ENCODE data around the gene TRPV6. TPM values are rescaled to one million over a fixed set of nuclear protein-coding genes. Genes with fewer than 3 reads are reported as not detected.

Gene TRPV6
- total and polyA plus RNA-seq, 8 donors = 1.1 to 8.5 (median 6.5) TPM

- no peak overlapping the region for H3K27ac ChIP-seq
- H3K4me3 ChIP-seq = no peak overlapping the region
- no peaks in the 10 kb centered on the region for H3K36me3 ChIP-seq
- TF ChIP-seq CTCF (IDR thresholded peaks at IDR 0.05) = no peak
- no peaks in the 10 kb centered on the region for H3K4me1 ChIP-seq
- ATAC-seq = no peak
- no peaks in the 10 kb centered on the region for H3K27me3 ChIP-seq
- H3K9me3 ChIP-seq = no peaks in the 10 kb centered on the region
- no peak for DNase-seq
- intact Hi-C loops (cut with DNase I) = no loop called here
These were observed 47.0 kb upstream of the TRPV6 start for GRCh38 chr7:142932386-142933091.

- Histone ChIP-seq H3K4me3 (no peak overlapping the region), H3K36me3 (no peaks in the 10 kb centered on the region), H3K27ac (no peak overlapping the region), H3K4me1 (peaks cover 0 to 9% of the 10 kb centered on the region in 2 donors), H3K9me3 (no peaks in the 10 kb centered on the region), H3K27me3 (no peaks in the 10 kb centered on the region)
- ATAC-seq = no peak
- no peak for TF ChIP-seq CTCF (IDR thresholded peaks at IDR 0.05)
- intact Hi-C loops (cut with DNase I) = no loop called here
- no peak for DNase-seq
These were observed 44.7 kb upstream of the TRPV6 start for GRCh38 chr7:142930126-142930730.

- Histone ChIP-seq H3K4me1 (peaks cover 0 to 9% of the 10 kb centered on the region in 2 donors), H3K9me3 (no peaks in the 10 kb centered on the region), H3K27me3 (no peaks in the 10 kb centered on the region), H3K27ac (peak overlapping the region; percentile 14 to 96), H3K36me3 (no peaks in the 10 kb centered on the region), H3K4me3 (no peak overlapping the region)
- intact Hi-C loops (cut with DNase I) = no loop called here
- ATAC-seq = no peak
- TF ChIP-seq CTCF (IDR thresholded peaks at IDR 0.05) = no peak
- DNase-seq = no peak
These were observed 42.4 kb upstream of the TRPV6 start for GRCh38 chr7:142927949-142928348.

- peaks cover 0 to 9% of the 10 kb centered on the region in 2 donors for H3K4me1 ChIP-seq
- TF ChIP-seq CTCF (IDR thresholded peaks at IDR 0.05) = no peak
- no peak overlapping the region for H3K4me3 ChIP-seq
- no peaks in the 10 kb centered on the region for H3K27me3 ChIP-seq
- ATAC-seq = peak; percentile 69
- no peaks in the 10 kb centered on the region for H3K36me3 ChIP-seq
- peak overlapping the region; percentile 14 to 96 for H3K27ac ChIP-seq
- H3K9me3 ChIP-seq = no peaks in the 10 kb centered on the region
- peak in 1 of 4 donors; percentile 44 for DNase-seq
- intact Hi-C loops (cut with DNase I) = no loop called here
These were observed 41.7 kb upstream of the TRPV6 start for GRCh38 chr7:142927085-142927745.

- intact Hi-C loops (cut with DNase I) = no loop called here
- DNase-seq = no peak
- Histone ChIP-seq H3K36me3 (no peaks in the 10 kb centered on the region), H3K4me3 (no peak overlapping the region), H3K4me1 (peaks cover 0 to 9% of the 10 kb centered on the region in 2 donors), H3K27ac (no peak overlapping the region), H3K9me3 (no peaks in the 10 kb centered on the region), H3K27me3 (no peaks in the 10 kb centered on the region)
- ATAC-seq = no peak
- TF ChIP-seq CTCF (IDR thresholded peaks at IDR 0.05) = no peak
These were observed 39.9 kb upstream of the TRPV6 start for GRCh38 chr7:142925413-142925812.

All from left lung (tissue), 10 donors.